ENCODE data around the gene ESPL1.

GRCh38 chr12:53221203-53222080 lies 46.7 kb upstream of the ESPL1 start:
- TF ChIP-seq POLR2A (IDR thresholded peaks at IDR 0.05) = peak; percentile 50 to 57
- peak in 2 of 6 experiments; percentile 10 to 12 for TF ChIP-seq CTCF (IDR thresholded peaks at IDR 0.05)

Measured in adrenal gland (tissue), 5 donors.